Panc1 (cell line): Measurements from ENCODE around the gene DHH.

ENCODE experiments used
- CTCF ChIP-seq: fragments of 450-650 bp; IDR thresholded peaks from 2 replicates; pipeline ENCODE4 v1.5.1; 2017; ENCODE audit warnings: mild to moderate bottlenecking
- POLR2AphosphoS5 ChIP-seq: IDR thresholded peaks from 2 replicates; pipeline ENCODE4 v1.6.1; 2012; ENCODE audit warnings: mild to moderate bottlenecking, low read depth, low read length, moderate library complexity
- SIN3A ChIP-seq: IDR thresholded peaks from 2 replicates; pipeline ENCODE4 v1.6.1; 2012; ENCODE audit warnings: low read depth, mild to moderate bottlenecking, low read length, moderate library complexity, borderline replicate concordance; ENCODE audit not compliant: insufficient read depth

- TF ChIP-seq CTCF (no peak), SIN3A (no peak), POLR2AphosphoS5 (no peak)
These were observed 42.9 kb upstream of the DHH start for GRCh38 chr12:49137476-49137875.
